SK-N-SH (cell line): ENCODE results near the gene CIC.

Experiments
- CTCF ChIP-seq: fragments of 200-600 bp; sonication (generic); IDR thresholded peaks from 2 replicates; pipeline ENCODE4 v1.6.1; 2017; ENCODE audit warnings: antibody characterized with exemption, mild to moderate bottlenecking, moderate library complexity
- EP300 ChIP-seq, 2 experiments: IDR thresholded peaks; 2 replicates each; pipeline versions ENCODE4 v1.4.0 to v1.6.1; 2012; ENCODE audit warnings: borderline replicate concordance in 1 of 2, low read depth in 1 of 2, low read length in 1 of 2
- GABPA ChIP-seq: IDR thresholded peaks from 2 replicates; pipeline ENCODE4 v1.4.0; 2012; ENCODE audit warnings: low read depth, mild to moderate bottlenecking
- POLR2AphosphoS5 ChIP-seq: IDR thresholded peaks from 2 replicates; pipeline ENCODE4 v1.6.1; 2012; ENCODE audit warnings: low read depth, low read length
- SIN3A ChIP-seq: IDR thresholded peaks from 2 replicates; pipeline ENCODE4 v1.6.1; 2012; ENCODE audit warnings: low read depth, mild to moderate bottlenecking, low read length, moderate library complexity, borderline replicate concordance
- YY1 ChIP-seq: IDR thresholded peaks from 2 replicates; pipeline ENCODE4 v1.4.0; 2012; ENCODE audit warnings: low read depth, mild to moderate bottlenecking

GRCh38 chr19:42270346-42271044 lies 1.4 kb downstream of the CIC start:
- no peak for TF ChIP-seq CTCF
- 0 out of 2 replicates have a peak, but pooled peaks have one; percentile 16 for TF ChIP-seq SIN3A
- TF ChIP-seq YY1, result no peak
- TF ChIP-seq EP300 (IDR thresholded peaks at IDR 0.05; ENCODE audit: borderline replicate concordance in 1 of 2, low read depth in 1 of 2, low read length in 1 of 2), result no peak
- no peak for TF ChIP-seq GABPA
- peak; percentile 32; the same call in 1 of the 2 replicates for TF ChIP-seq POLR2AphosphoS5
